Stromal cell of bone marrow (primary cell): Measurements from ENCODE around the gene UGGT1.

Experiments
- DNase-seq: peaks from one replicate; pipeline ENCODE4 v3.0.0-alpha.2; 2012; ENCODE audit warnings: low read depth

UGGT1 gene

DNA sequence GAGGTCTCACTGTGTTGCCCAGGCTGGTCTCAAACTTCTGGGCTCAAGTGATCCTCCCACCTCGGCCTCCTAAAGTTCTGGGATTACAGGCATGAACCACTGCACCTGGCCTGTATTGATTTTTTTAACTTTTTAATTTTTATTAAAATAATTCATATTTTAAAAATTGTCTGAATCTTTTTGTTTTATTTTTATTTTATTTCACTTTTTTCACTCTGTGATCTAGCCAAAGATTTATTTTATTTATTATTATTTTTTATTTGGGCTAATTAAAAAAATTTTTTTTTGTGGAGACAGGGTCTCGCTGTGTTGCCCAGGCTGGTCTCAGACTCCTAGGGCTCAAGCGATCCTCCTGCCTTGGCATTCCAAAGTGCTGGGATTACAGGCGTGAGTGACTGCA is 14.1 kb downstream of the UGGT1 start:
- no peak for DNase-seq

DNA sequence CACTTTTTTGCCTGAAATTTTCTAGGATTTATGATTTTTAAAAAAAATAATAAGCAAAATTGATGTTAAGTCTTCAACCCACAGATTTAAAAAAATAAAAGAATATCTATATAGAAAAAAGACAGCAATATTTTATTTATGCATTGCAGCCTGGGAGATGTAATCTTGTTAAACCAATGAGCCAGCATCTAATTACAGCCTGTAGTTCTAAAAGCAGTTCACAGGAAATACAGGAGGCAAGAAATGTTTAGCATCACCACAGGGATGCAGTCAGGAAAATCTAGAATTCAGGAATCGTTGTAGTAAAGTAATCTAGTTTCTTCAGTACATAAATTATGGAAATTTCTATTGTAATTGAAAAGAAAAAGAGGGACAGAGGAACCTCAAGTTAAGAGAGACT is 17.2 kb downstream of the UGGT1 start:
- no peak for DNase-seq

DNA sequence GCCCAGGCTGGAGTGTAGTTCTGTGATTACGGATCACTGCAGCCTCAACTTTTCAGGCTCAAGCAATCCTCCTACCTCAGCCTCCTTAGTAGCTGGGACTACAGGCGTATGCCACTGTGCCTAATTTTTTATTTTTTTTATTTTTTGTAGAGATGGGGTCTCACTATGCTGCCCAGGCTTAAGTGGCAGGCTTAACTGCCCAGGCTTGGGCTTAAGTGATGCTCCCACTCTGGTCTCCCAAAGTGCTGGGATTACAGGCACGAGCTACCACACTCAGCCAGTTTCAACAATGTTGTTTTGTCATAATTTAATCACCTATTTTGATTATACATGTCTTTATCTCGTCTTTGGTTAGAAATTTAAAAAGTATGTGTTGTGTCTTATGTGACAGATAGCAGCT is 18.2 kb downstream of the UGGT1 start:
- no peak for DNase-seq

DNA sequence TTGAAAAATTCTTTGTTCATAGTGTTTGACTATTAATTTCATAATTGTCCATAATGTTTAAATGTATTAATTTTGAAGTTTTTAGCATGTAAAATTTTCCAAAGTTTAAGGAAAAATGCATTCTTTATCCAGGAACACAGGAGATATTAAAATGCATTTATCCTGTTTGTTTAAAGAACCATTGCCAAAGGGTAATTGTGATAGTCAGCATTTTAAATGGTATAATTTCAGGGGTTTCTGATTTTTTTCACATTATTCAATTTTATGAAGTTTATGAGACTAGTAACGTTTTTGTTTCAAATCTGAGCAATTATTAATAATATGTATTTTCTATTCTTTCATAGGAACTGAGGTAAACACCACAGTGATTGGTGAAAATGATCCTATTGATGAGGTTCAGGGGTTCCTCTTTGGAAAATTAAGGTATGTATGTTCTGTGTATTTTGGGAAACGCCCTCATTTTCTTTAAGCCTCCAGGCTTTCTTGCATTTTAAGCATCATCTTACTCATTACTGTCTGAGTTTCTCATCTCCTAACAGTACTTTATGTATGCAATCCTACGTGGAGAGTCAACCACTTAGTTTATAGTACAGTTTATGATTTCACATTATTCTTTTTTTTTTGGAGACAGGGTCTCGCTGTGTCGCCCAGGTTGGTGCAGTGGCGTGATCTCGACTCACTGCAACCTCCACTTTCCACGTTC is 25.1 kb downstream of the UGGT1 start:
- no peak for DNase-seq

DNA sequence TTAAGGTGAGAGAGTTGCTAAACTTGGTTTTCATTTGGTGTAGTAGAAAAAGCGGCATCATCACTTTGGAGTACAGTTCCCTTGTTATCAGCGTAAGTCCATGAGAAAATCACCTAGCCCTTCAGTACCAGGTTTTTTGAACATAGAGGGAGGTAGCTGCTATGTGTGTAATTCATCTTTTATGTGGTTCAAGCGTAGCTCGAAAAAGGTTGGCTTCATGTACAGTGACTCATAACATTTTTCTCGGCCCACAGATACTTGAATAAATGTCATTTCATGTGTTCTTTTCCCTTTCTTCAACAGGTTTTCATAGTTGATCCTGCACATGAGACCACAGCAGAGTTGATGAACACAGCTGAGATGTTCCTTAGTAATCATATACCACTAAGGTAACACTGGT is 43.6 kb downstream of the UGGT1 start:
- no peak for DNase-seq

DNA sequence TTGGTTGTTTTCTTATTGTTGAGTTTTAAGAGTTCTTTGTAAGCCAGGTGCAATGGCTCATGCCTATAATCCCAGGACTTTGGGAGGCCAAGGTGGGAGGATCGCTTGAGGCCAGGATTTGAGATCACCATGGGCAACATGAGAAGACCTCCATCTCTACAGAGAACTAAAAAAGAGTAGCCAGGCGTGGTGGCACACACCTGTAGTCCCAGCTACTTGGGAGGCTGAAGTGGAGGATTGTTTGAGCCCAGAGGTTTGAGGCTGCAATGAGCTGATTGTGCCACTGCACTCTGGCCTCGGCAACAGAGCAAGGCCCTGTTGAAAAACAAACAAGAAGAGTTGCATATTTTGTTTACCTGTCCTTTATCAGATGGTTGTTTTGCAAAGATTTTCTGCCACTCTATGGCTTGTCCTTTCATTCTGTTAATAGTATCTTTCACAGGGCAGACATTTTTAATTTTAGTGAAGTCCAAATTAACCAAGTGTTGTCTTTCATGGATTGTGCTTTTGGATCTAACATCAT is 46.2 kb downstream of the UGGT1 start:
- no peak for DNase-seq

DNA sequence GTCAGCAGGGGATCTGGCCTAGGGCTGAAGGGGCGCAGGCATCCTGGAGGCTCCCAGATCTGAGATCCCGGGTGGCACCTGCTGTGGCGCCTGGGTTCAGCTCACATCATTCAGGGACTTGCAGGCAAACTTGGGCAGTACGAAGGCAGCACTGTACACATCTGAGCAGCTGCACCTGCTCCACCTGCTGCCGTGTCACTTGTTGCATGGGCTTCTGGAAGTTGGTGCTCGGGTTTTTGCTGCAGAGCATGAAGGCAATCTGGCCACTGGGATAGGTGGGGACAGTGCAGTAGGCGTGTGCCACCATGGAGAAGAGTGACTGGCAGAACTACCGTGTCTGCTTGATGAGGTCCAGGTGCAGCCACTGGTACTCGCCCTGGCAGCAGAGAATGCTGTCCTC is 48.6 kb downstream of the UGGT1 start:
- DNase-seq: no peak

DNA sequence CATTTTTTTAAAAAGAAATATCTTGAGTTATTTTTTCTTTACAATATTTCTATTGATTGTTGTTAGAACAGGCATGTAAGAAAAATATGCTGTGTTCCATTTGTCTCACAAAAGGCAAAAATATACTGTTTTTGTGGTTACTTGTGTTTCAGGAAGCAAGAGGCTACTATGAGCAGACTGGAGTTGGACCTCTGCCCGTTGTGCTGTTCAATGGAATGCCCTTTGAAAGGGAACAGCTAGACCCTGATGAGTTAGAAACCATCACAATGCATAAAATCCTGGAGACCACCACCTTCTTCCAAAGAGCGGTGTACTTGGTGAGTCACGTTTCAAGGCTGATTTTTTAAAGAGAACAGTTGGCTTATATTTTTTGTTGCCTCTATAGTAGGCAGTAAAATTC is 54.7 kb downstream of the UGGT1 start:
- DNase-seq: no peak

DNA sequence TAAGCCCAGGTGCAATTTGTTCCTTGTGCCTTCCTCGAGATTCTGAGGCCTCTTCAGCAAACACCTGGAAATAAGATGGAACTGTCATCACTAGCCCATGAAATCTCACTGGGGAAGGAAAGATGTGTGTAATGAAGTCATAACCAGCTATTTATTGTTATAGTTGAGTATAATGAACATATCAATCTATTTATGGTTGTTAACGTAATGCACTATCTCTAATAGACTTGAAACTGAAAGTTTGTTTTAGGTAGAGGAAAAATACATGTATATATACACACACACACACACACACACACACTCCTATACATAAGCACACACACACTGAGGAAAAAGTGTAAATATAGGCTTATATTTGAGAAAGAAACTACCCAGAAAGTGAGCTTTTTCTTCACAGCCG is 62.8 kb downstream of the UGGT1 start:
- no peak for DNase-seq

DNA sequence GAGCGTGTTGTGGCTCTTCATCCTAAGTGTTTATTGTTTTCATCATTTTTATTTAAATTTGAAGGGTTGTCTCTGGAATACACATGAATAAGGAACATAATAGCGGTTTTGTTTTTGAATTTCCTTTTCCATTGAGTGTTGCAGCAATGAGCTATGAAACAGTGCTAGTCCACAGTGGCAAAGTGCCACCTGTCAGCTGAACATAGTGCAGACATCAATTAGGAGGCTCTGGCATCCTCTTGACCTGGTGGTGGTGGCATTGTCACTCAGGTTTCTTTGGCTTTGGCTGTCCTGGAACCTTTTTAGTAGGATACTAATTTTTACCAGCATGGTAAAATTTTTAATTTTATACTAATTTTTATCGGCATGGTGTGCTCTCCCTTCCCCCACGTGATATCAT is 63.2 kb downstream of the UGGT1 start:
- DNase-seq: no peak

DNA sequence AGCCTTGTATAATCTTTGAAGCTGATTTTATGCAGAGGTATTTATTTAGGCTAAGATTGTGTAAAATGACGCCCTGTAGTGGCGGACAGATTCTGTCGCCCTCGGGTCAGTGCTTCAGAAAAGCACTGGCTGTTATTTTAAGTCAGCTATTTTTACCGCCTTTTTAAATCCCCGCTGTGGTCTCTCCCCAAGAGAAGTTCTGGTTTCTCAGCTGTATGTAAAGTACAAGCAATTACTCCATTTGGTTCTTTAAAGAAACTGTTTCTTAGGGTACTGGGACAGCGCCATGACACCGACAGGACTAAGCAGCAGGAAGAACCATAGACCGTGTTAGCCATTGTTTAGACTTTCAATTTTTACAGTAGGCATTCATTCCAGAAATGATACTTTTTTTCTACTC is 65.0 kb downstream of the UGGT1 start:
- DNase-seq: no peak

DNA sequence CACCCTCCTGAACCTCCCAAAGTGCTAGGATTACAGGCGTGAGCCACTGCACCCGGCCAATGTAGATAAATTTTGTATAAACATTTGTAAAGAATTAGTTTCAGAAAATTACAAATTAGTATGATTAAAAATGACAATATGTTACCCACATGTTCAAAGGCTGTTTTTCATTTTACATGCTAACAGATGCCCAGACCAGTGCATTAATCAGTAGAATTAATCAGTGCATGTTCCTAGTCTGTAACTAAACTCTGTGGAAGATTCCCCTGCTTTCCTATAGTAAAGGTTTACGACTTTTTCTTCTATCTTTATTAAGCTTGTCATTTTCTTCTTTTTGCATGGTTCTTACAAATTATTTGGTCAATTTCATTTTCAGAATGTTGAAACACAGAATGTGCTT is 65.8 kb downstream of the UGGT1 start:
- DNase-seq: no peak

DNA sequence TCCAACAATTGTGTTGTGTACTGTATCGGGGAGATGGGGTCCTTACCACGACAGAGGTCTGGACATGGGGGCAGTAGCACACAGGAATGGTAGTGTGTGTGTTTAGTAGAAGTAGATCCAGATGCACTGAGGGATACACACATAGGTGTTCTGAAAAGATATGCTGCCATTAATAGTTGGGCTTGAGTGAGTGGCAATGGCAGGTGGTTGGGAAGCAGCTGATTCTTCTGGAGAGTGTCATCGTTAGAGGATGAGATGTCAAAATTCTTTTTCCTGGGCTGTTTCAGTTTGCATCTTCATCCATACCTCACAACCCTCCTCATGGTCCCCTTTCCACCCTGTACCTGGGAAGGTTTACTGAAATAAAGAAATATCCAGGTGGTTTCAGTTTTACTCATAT is 66.6 kb downstream of the UGGT1 start:
- no peak for DNase-seq

DNA sequence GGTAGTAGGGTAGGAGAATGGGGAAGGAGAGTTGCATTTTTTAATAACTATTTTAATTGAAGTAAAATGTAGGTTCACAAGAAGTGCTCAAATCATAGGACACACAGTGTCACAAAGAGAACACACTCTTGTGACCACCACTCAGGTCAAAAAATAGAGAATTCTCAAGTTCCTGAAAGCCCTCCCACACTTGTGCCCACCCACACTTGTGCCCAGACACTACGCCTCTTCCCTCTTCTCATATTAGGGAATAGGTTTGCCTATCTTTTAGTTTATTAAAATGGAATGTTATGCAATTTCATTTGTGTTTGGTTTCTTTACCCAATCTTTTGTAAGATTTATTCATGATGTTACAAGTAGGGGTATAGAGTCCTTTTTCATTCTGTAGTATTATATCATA is 67.2 kb downstream of the UGGT1 start:
- no peak for DNase-seq

DNA sequence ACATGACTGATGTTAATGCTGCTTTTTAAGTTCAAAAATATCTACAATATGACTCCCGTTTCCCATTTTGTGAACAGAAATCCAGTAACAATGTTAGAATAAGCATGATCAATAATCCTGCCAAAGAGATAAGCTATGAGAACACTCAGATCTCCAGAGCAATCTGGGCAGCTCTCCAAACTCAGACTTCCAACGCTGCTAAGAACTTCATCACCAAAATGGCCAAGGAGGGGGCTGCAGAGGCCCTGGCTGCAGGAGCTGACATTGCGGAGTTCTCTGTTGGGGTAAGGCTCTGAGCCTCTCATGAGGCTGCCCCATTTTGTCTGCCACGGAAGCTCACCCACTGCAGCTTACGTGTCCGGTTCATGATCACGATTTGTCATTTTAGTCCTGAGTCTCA is 68.4 kb downstream of the UGGT1 start:
- DNase-seq: no peak

DNA sequence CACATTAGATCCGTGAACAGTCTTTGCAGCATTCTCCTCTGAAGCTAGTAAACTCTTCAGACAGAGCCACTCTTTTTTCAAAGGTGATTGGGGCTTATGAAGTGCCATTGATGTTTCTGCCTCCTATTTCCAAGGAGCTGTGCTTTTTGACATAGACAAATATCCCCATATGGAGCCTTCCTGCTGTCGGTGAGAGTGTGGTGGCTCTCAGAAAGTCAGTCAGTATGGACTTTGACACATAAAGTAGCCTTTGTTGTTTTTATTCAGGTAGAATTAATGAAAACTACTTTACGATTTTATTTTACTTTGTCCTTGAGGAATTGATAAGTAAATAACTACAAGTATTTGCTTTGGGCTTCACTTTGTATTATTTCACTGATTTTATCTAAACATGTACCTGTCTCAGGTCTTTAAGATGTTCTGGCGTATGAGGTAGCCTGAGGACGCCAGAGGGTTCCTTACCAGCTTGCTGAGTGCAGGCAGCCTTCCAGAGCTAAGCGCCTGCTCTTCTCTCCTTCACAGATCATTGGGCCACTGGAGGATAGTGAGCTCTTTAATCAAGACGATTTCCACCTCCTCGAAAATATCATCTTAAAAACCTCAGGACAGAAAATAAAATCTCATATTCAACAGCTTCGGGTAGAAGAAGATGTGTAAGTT is 69.7 kb downstream of the UGGT1 start:
- DNase-seq: no peak

DNA sequence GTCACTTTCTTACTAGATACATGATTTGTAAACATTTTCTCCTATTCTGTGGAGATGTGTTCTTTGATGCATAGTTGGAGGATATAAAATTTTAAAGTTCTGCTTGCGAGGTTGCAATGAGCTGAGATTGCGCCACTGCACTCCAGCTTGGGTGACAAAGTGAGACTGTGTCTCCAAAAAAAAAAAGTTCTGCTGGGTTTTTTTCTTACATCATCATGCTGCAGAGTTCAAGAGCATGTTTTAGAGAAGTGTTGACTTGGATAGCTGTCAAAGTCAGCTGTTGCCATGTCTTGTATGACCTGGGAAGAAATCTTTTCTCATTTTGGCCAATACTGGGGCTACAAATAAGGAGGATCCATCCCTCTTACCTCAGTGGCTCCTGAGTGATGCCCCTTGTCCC is 71.3 kb downstream of the UGGT1 start:
- no peak for DNase-seq

DNA sequence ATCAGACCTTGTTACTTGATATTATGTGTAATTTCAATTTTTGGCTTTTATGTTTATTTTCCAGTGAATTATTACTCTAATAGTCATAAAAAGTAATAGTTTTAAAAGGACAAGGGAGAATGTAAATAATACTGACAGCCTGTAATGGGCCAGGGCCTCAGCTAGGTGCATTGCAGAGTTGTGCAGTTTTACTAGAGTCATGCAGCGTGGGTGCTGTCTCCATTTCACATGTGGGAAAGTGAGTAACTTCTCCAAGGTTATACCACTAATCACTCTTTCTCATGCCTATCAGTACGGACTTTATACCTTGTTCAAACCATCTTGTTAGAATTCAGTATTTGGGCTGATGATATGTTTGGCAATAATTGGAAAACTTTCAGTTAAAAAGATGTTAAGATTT is 73.3 kb downstream of the UGGT1 start:
- no peak for DNase-seq

DNA sequence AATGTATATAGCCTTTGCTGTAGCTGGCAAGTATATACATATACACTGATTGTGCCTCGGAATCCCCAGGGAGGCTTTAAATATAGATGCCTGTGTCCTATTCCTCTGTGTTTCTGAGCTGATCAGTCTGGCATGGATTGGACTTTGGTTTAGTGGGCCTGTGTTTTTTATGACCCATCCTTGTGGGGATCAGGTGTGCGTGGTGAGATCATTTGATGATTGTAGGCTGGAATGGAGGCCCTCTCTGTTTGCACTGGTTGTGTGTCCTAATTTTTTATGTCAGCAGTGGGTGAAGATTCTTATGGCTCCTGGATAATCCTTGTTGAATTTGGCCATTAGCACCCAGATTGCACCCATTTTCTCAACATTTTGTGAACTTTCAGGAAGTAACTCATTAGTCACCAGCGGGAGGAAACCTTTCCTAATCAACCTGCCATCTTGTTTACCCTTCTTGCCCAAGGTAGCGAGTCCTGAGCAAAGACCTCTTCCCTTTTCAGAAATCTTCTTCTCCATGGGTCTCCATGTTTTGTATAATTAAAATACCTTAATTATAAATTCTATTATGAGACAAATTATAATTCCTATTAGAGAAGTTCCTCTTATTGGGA is 75.8 kb downstream of the UGGT1 start:
- no peak for DNase-seq

DNA sequence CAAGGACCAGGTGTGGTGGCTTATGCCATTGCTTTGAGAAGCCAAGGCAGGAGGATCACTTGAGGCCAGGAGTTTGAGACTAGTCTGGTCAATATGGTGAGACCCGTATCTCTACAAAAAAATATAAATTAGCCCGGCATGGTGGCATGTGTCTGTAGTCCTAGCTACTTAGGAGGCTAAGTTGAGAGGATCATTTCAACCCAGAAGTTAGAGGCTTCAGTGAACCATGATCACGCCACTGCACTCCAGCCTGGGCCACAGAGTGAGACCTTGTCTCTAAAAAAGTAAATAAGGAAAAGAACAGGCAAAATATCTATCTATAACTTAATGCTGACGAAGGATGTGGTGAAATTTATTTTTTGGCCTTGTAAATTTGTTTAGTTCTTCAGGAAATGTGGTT is 78.1 kb downstream of the UGGT1 start:
- no peak for DNase-seq

DNA sequence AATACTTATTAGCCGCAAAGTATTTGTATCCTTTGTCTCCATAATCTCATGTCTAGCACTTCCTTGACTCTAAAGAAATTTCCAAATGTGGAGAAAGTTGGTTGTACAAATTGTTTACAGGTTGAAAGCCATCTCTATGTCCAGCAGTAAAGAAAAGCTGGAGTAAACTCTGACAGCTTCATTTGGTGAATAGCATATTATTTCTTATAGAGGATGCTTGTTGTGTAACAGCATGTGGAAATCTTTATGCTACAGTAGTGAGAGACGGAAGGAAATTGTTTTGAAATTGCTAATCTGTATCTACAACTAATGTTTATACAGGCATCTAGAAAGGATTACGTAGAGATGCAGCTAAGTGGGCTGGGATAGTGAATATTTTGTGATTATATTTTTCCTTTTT is 78.5 kb downstream of the UGGT1 start:
- DNase-seq: no peak

DNA sequence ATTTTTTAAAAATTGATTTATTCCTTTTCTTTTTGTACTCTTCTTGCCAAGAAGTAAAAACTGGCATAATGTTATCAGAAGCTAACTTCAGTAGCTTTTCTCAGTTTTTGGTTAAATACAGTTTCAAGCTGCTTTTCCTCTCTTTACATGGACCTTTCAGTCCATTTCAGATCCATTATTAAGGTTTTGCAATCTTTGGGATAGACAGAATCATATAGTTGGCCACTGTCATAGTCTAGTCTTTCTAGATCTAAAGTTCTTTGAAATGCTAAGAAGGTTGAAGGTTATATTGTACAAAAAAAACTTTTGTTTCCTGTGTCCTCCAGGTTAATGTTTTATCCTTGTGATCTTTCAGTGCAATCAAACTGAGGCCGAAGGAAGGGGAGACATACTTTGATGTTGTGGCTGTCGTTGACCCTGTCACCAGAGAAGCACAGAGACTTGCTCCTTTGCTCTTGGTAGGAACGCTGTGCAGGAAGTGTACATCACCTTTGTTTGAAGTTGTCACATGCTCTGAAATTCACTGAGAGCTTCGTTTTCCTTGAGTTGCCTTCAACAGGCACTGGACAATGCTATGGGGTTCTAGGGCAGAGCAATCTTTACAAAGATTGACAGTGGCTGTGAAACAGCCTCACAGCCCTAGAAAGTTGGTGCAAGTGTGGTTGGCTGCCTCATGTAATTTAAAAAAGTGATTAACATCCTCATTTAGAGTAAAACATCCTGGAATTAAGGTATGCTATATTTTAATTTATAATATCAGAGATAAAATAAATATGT is 79.1 kb downstream of the UGGT1 start:
- DNase-seq: no peak

DNA sequence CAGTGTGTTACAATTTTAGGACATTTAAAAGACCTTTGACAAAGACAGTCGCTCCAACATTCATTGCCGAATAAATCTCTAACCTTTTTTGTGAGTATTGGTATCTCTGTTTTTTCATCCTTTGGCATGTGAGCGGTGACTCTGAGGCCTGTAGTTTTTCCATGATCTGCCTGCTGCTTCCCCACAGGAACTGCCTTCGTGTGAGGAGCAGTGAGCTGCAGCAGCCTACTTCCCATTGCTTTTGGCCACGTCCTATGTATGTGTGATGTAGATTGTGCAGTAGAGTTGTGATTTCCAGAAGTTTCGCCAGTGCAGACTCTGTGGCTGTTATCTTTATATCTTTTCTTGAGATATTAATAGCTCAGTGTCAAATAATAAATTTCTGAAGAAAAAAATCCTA is 79.8 kb downstream of the UGGT1 start:
- DNase-seq: no peak
